Hepatocyte (in vitro differentiated cells): ENCODE measurements around the gene NOP14.

Experiments used
- EZH2 ChIP-seq: fragments of 200-600 bp; sonication (generic); IDR thresholded peaks from 2 replicates; pipeline ENCODE4 v1.6.1; 2016; ENCODE audit warnings: antibody characterized with exemption, mild to moderate bottlenecking, borderline replicate concordance
- TF ChIP-seq, protein P1 (sequence below): fragments of 200-600 bp; sonication (generic); IDR thresholded peaks from 2 replicates; pipeline ENCODE4 v1.5.1; 2016; ENCODE audit warnings: antibody characterized with exemption, mild to moderate bottlenecking; ENCODE audit not compliant: poor library complexity

GRCh38 chr4:2958446-2958845 lies 4.8 kb downstream of the NOP14 start:
- TF ChIP-seq, protein P1, sequence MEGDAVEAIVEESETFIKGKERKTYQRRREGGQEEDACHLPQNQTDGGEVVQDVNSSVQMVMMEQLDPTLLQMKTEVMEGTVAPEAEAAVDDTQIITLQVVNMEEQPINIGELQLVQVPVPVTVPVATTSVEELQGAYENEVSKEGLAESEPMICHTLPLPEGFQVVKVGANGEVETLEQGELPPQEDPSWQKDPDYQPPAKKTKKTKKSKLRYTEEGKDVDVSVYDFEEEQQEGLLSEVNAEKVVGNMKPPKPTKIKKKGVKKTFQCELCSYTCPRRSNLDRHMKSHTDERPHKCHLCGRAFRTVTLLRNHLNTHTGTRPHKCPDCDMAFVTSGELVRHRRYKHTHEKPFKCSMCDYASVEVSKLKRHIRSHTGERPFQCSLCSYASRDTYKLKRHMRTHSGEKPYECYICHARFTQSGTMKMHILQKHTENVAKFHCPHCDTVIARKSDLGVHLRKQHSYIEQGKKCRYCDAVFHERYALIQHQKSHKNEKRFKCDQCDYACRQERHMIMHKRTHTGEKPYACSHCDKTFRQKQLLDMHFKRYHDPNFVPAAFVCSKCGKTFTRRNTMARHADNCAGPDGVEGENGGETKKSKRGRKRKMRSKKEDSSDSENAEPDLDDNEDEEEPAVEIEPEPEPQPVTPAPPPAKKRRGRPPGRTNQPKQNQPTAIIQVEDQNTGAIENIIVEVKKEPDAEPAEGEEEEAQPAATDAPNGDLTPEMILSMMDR = no peak
- no peak for TF ChIP-seq EZH2
